Endothelial cell of umbilical vein (primary cell): ENCODE results near the gene PLA2R1. TPM values are rescaled to one million over a fixed set of nuclear protein-coding genes. Genes with fewer than 3 reads are reported as not detected.

Experiments
- BruUV-seq: library from RNA; stranded (reverse); fragments of 400-500 nt; replicated peaks from 2 replicates; lab custom pipeline; 2021; lab: Mats Ljungman, UMichigan
- CTCF ChIA-PET: fragments of 300-600, 350-600 bp; sonication (Branson Sonifier 250); formaldehyde crosslinking; loops from one replicate; lab custom pipeline; 2021; ENCODE audit warnings: antibody characterized with exemption, inconsistent platforms; lab: Charles Lee
- POLR2A ChIA-PET: fragments of 300-600, 350-600 bp; sonication (Branson Sonifier 250); formaldehyde crosslinking; loops from one replicate; lab custom pipeline; 2021; ENCODE audit warnings: antibody characterized with exemption, inconsistent platforms; lab: Charles Lee
- DNase-seq: peaks from one replicate; pipeline ENCODE4 v3.0.0-alpha.2; 2011; ENCODE audit warnings: low read depth, low spot score
- FAIRE-seq: peaks from 2 replicates; lab custom pipeline; 2011; peaks lifted over from hg19 to GRCh38; lab: Jason Lieb, UNC
- H2AFZ ChIP-seq: 2 replicates; pipeline ENCODE4 v1.6.0; 2012; ENCODE audit warnings: low read depth, low read length, control low read depth, inconsistent platforms
- H3K27ac ChIP-seq: 2 replicates; pipeline ENCODE4 v1.5.1; 2011; ENCODE audit warnings: low read depth, mild to moderate bottlenecking, control low read depth, low read length, moderate library complexity; ENCODE audit not compliant: insufficient read depth
- H3K27me3 ChIP-seq, 2 experiments: 2 replicates each; pipeline versions ENCODE4 v1.6.0 to v1.6.1; 2011; ENCODE audit warnings: low read length in 2 of 2, mixed read lengths in 1 of 2; ENCODE audit not compliant: control insufficient read depth in 2 of 2, insufficient read depth in 2 of 2
- H3K36me3 ChIP-seq, 2 experiments: 2 replicates in 1 of 2; 3 replicates in 1 of 2; pipeline ENCODE4 v1.5.1; 2011; ENCODE audit warnings: low read length in 2 of 2, mild to moderate bottlenecking in 1 of 2, moderate library complexity in 1 of 2; ENCODE audit not compliant: control insufficient read depth in 2 of 2, insufficient read depth in 2 of 2; ENCODE audit errors: extremely low read depth in 1 of 2
- H3K4me1 ChIP-seq: 3 replicates; pipeline ENCODE4 v1.5.1; 2011; ENCODE audit warnings: mild to moderate bottlenecking, low read length; ENCODE audit not compliant: control insufficient read depth, insufficient read depth; ENCODE audit errors: extremely low read depth
- H3K4me2 ChIP-seq: 2 replicates; pipeline ENCODE4 v1.6.1; 2011; ENCODE audit warnings: low read length, control low read depth, mixed read lengths; ENCODE audit not compliant: insufficient read depth
- H3K4me3 ChIP-seq, 3 experiments: fragments of 200-600 bp in 1 of 3; sonication (generic), shearing (Covaris generic) in 1 of 3; replicated peaks in 1 of 3; 2 replicates each; pipeline ENCODE4 v1.5.1; 2011 to 2016; ENCODE audit warnings: control low read depth in 3 of 3, low read length in 3 of 3, mild to moderate bottlenecking in 2 of 3, inconsistent platforms in 1 of 3, low read depth in 1 of 3, moderate library complexity in 1 of 3; ENCODE audit not compliant: insufficient read depth in 1 of 3
- H3K79me2 ChIP-seq: 2 replicates; pipeline ENCODE4 v1.6.0; 2012; ENCODE audit warnings: low read length, inconsistent platforms; ENCODE audit not compliant: control insufficient read depth, insufficient read depth
- H3K9ac ChIP-seq: replicated peaks from 2 replicates; pipeline ENCODE3; 2011; ENCODE audit warnings: low read length, control low read depth; ENCODE audit not compliant: insufficient read depth; ENCODE audit errors: extremely low read depth
- H3K9me1 ChIP-seq: replicated peaks from 3 replicates; pipeline ENCODE4 v1.6.0; 2011; ENCODE audit warnings: mild to moderate bottlenecking, low read length; ENCODE audit not compliant: control insufficient read depth, insufficient read depth; ENCODE audit errors: extremely low read depth
- H3K9me3 ChIP-seq: replicated peaks from 2 replicates; pipeline ENCODE4 v1.5.1; 2012; ENCODE audit warnings: low read length, inconsistent platforms; ENCODE audit not compliant: control insufficient read depth, insufficient read depth
- H4K20me1 ChIP-seq: replicated peaks from 2 replicates; pipeline ENCODE3; 2011; ENCODE audit warnings: mild to moderate bottlenecking, low read length; ENCODE audit not compliant: control insufficient read depth, insufficient read depth; ENCODE audit errors: extremely low read depth
- EZH2 ChIP-seq: IDR thresholded peaks from 2 replicates; pipeline ENCODE4 v1.6.1; 2012; ENCODE audit warnings: borderline replicate concordance, low read depth, mild to moderate bottlenecking, moderate library complexity, low read length, inconsistent platforms; ENCODE audit not compliant: severe bottlenecking
- GATA2 ChIP-seq: IDR thresholded peaks from 2 replicates; pipeline ENCODE4 v1.7.0; 2011; ENCODE audit warnings: low read depth, mild to moderate bottlenecking, moderate library complexity, mixed read lengths, low read length; ENCODE audit not compliant: insufficient read length, insufficient read depth
- JUN ChIP-seq: IDR thresholded peaks from 2 replicates; pipeline ENCODE4 v1.6.1; 2011; ENCODE audit warnings: borderline replicate concordance, low read depth; ENCODE audit not compliant: insufficient read length, insufficient read depth
- MYC ChIP-seq: IDR thresholded peaks from one replicate; pipeline ENCODE4 v1.6.1; 2011; ENCODE audit warnings: mild to moderate bottlenecking, low read depth, low read length
- POLR2A ChIP-seq: IDR thresholded peaks from 2 replicates; pipeline ENCODE4 v1.6.1; 2012; ENCODE audit warnings: low read depth, mild to moderate bottlenecking, control low read depth, low read length
- POLR2AphosphoS5 ChIP-seq: IDR thresholded peaks from 2 replicates; pipeline ENCODE4 v1.6.1; 2012; ENCODE audit warnings: low read depth, mild to moderate bottlenecking, control low read depth, low read length, moderate library complexity; ENCODE audit not compliant: insufficient read depth
- dilution Hi-C: fragments of 300-500 bp; cut with MboI; formaldehyde crosslinking; loops from one replicate; pipeline ENCODE4 v1.15.0; 2019; ENCODE audit warnings: low sequenced_read_pairs; ENCODE audit not compliant: extremely low pct_ligation_motif_present
- intact Hi-C: fragments of 100-400 bp; cut with micrococcal nuclease; formaldehyde crosslinking; loops from one replicate; pipeline ENCODE4 v1.10.0; 2022
- polyA plus RNA-seq, 4 experiments: library from polyadenylated mRNA; depleted of rRNA in 3 of 4; stranded (reverse) in 3 of 4; unstranded in 1 of 4; fragments of >200 nt; gene quantifications; 2 replicates each; pipeline versions ENCODE4 v1.2.1 to v1.2.3, GENCODE V29; 2011 to 2012; ENCODE audit warnings: missing spikeins in 1 of 4
- total RNA-seq: library from RNA; stranded (reverse); gene quantifications from 2 replicates; pipeline ENCODE4 v1.2.3, GENCODE V29; 2021
- TF ChIP-seq, protein P1 (sequence below), 2 donors: IDR thresholded peaks; 1 replicate in 1 of 2; 2 replicates in 1 of 2; pipeline ENCODE4 v1.5.1; 2011; ENCODE audit warnings: low read length in 2 of 2, mild to moderate bottlenecking in 2 of 2, moderate library complexity in 2 of 2, control low read depth in 1 of 2, inconsistent platforms in 1 of 2, low read depth in 1 of 2; ENCODE audit not compliant: insufficient read depth in 1 of 2; ENCODE audit errors: extremely low read depth in 1 of 2
- TF ChIP-seq, protein P2 (sequence below): IDR thresholded peaks from 2 replicates; pipeline ENCODE4 v1.6.1; 2011; ENCODE audit not compliant: insufficient read depth, insufficient read length

PLA2R1 gene
- total and polyA plus RNA-seq, 2 donors (not counting 3 experiments of a cell fraction or from before 2014, with no cell fraction given) = 6.9 to 14.4 TPM

DNA sequence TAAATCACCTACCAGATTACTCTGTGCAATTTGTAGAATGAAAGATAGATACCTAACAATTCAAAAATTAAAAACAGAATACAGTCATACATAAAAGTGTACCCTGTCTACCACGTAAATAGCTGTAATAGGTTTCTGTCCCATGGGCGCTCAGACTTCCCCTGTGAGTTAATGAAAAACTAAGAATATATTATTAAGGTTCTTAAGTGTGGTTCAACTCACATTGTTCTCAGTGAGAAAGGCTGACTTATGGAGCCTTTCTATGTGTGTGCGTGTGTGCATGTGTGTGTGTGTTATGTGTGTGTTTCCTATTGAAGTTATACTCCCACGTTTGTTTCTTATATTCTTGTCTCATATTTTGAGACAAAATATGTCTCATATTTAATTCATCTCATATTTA lies 149.8 kb downstream of the PLA2R1 start:
- no TSS peak for BruUV-seq
- FAIRE-seq = no peak
- no peaks in the 10 kb centered on the region for H3K36me3 ChIP-seq
- no peak overlapping the region for H3K9ac ChIP-seq
- POLR2A ChIA-PET = no interaction called here
- H3K4me3 ChIP-seq = no peak overlapping the region
- no peak overlapping the region for H3K4me2 ChIP-seq
- dilution Hi-C loops = no loop called here
- intact Hi-C loops = no loop called here
- CTCF ChIA-PET = interaction anchor here (3.1 kb wide), 1 partner anchor 9 kb away, joined by 15 read pairs; no protein-coding TSS in a partner anchor
- H3K4me1 ChIP-seq = no peaks in the 10 kb centered on the region
- no peaks in the 10 kb centered on the region for H3K9me1 ChIP-seq
- DNase-seq = no peak
- H3K9me3 ChIP-seq = no peaks in the 10 kb centered on the region
- H3K27ac ChIP-seq = no peak overlapping the region
- no peaks in the 10 kb centered on the region for H4K20me1 ChIP-seq
- no peaks in the 10 kb centered on the region for H3K79me2 ChIP-seq
- no peak overlapping the region for H2AFZ ChIP-seq
- TF ChIP-seq MYC (no peak), JUN (no peak), GATA2 (no peak), POLR2A (no peak), POLR2AphosphoS5 (no peak), EZH2 (no peak)
- TF ChIP-seq, protein P1, sequence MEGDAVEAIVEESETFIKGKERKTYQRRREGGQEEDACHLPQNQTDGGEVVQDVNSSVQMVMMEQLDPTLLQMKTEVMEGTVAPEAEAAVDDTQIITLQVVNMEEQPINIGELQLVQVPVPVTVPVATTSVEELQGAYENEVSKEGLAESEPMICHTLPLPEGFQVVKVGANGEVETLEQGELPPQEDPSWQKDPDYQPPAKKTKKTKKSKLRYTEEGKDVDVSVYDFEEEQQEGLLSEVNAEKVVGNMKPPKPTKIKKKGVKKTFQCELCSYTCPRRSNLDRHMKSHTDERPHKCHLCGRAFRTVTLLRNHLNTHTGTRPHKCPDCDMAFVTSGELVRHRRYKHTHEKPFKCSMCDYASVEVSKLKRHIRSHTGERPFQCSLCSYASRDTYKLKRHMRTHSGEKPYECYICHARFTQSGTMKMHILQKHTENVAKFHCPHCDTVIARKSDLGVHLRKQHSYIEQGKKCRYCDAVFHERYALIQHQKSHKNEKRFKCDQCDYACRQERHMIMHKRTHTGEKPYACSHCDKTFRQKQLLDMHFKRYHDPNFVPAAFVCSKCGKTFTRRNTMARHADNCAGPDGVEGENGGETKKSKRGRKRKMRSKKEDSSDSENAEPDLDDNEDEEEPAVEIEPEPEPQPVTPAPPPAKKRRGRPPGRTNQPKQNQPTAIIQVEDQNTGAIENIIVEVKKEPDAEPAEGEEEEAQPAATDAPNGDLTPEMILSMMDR (IDR thresholded peaks at IDR 0.05; ENCODE audit: extremely low read depth in 1 of 2, insufficient read depth in 1 of 2, low read depth in 1 of 2, low read length in 2 of 2) = no peak
- TF ChIP-seq, protein P2, sequence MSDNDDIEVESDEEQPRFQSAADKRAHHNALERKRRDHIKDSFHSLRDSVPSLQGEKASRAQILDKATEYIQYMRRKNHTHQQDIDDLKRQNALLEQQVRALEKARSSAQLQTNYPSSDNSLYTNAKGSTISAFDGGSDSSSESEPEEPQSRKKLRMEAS = no peak
- H3K27me3 ChIP-seq = no peaks in the 10 kb centered on the region
